HG02970 (cell line): ENCODE results near the gene OR1D5.
"Not testable (repeated sequence)": the region's sequence is repeated elsewhere in the genome, so short reads cannot be mapped to it uniquely, and the experiment has no call there.

Source experiments
- ATAC-seq: cut with Tn5 transposase; IDR thresholded peaks from one replicate; pipeline ENCODE4 v1.9.1; 2021; ENCODE audit warnings: mild to moderate bottlenecking, moderate library complexity, moderate number of reproducible peaks; ENCODE audit not compliant: unreplicated experiment, low FRiP score

Gene OR1D5

GRCh38 chr17:3032258-3033247, 30.9 kb downstream of the OR1D5 start:
- ATAC-seq, result no peak

- not testable (repeated sequence) for ATAC-seq
Observed at GRCh38 chr17:3030852-3031470, 32.4 kb downstream of the OR1D5 start.

- no peak for ATAC-seq
Observed at GRCh38 chr17:3030096-3030495, 33.3 kb downstream of the OR1D5 start.

- ATAC-seq, result no peak
Observed at GRCh38 chr17:3029213-3029913, 34.0 kb downstream of the OR1D5 start.

- no peak for ATAC-seq
Observed at GRCh38 chr17:3027786-3028532, 35.4 kb downstream of the OR1D5 start.

- ATAC-seq, result no peak
Observed at GRCh38 chr17:3026856-3027751, 36.3 kb downstream of the OR1D5 start.

GRCh38 chr17:3026125-3026855, 37.1 kb downstream of the OR1D5 start:
- ATAC-seq, result no peak

- ATAC-seq, result no peak
Observed at GRCh38 chr17:3025421-3026124, 37.8 kb downstream of the OR1D5 start.

GRCh38 chr17:3024346-3024745, 39.1 kb downstream of the OR1D5 start:
- no peak for ATAC-seq

- no peak for ATAC-seq
Observed at GRCh38 chr17:3022197-3022596, 41.2 kb downstream of the OR1D5 start.

- no peak for ATAC-seq
Observed at GRCh38 chr17:3020381-3020780, 43.0 kb downstream of the OR1D5 start.

- ATAC-seq, result no peak
Observed at GRCh38 chr17:3019761-3020160, 43.6 kb downstream of the OR1D5 start.

GRCh38 chr17:3017936-3018335, 45.5 kb downstream of the OR1D5 start:
- ATAC-seq, result no peak

GRCh38 chr17:3015890-3016289, 47.5 kb downstream of the OR1D5 start:
- ATAC-seq, result no peak

GRCh38 chr17:3012926-3013581, 50.4 kb downstream of the OR1D5 start:
- no peak for ATAC-seq
